GM12891 (cell line): ENCODE data around the gene ARHGAP24.

Experiments
- POLR2A ChIP-seq: IDR thresholded peaks from 2 replicates; pipeline ENCODE4 v1.6.1; 2011; ENCODE audit warnings: low read depth, low read length, control low read depth
- POLR2AphosphoS5 ChIP-seq: IDR thresholded peaks from 2 replicates; pipeline ENCODE4 v1.6.1; 2011; ENCODE audit warnings: low read depth, low read length, control low read depth

- TF ChIP-seq POLR2A: no peak
- TF ChIP-seq POLR2AphosphoS5: no peak
These were observed 200.4 kb downstream of the ARHGAP24 start for GRCh38 chr4:85675076-85676049.
